OCI-LY3 (cell line): ENCODE measurements around the gene GALNT16.
A peak's percentile ranks its signal among the peaks of the same experiment; 100 is the strongest.

Experiments
- H2AFZ ChIP-seq: fragments of 200-600, 300-600 bp; shearing (Covaris generic); 2 replicates; pipeline ENCODE4 v1.6.0; 2014; ENCODE audit warnings: antibody characterized with exemption, low read depth, low read length
- H3K27ac ChIP-seq: fragments of 200-600, 300-600 bp; sonication (generic); 2 replicates; pipeline ENCODE4 v1.5.1; 2014; ENCODE audit warnings: mild to moderate bottlenecking, low read length, moderate library complexity, mixed read lengths
- H3K27me3 ChIP-seq: fragments of 200-600, 300-600 bp; sonication (generic); 2 replicates; pipeline ENCODE4 v1.6.1; 2014; ENCODE audit warnings: low read depth, low read length, mixed read lengths
- H3K36me3 ChIP-seq: fragments of 200-600, 300-600 bp; sonication (generic); replicated peaks from 2 replicates; pipeline ENCODE3; 2014; ENCODE audit warnings: low read depth, low read length, mixed read lengths
- H3K4me1 ChIP-seq: fragments of 300-600, 200-600 bp; sonication (generic); 2 replicates; pipeline ENCODE4 v1.6.1; 2014; ENCODE audit warnings: low read length, mixed read lengths
- H3K4me2 ChIP-seq: fragments of 200-600, 300-600 bp; sonication (generic); 2 replicates; pipeline ENCODE4 v1.6.1; 2014; ENCODE audit warnings: low read length, mixed read lengths
- H3K4me3 ChIP-seq: fragments of 300-600, 200-600 bp; sonication (generic); 2 replicates; pipeline ENCODE4 v1.5.1; 2014; ENCODE audit warnings: antibody characterized with exemption, mild to moderate bottlenecking, low read length, moderate library complexity
- H3K79me2 ChIP-seq: fragments of 300-600, 200-600 bp; shearing (Covaris generic); 2 replicates; pipeline ENCODE4 v1.6.1; 2014; ENCODE audit warnings: mild to moderate bottlenecking, low read length, mixed read lengths
- H3K9ac ChIP-seq: fragments of 300-600, 200-600 bp; shearing (Covaris generic); 2 replicates; pipeline ENCODE4 v1.6.0; 2014; ENCODE audit warnings: mild to moderate bottlenecking, low read length, moderate library complexity
- H3K9me3 ChIP-seq: fragments of 200-600, 300-600 bp; shearing (Covaris generic); 2 replicates; pipeline ENCODE4 v1.6.1; 2014; ENCODE audit warnings: low read length, mixed read lengths; ENCODE audit not compliant: insufficient read depth
- H4K20me1 ChIP-seq: fragments of 200-600, 300-600 bp; sonication (generic); 2 replicates; pipeline ENCODE4 v1.6.1; 2016; ENCODE audit warnings: low read length, mixed read lengths; ENCODE audit not compliant: insufficient read depth
- CTCF ChIP-seq: fragments of 200-600, 300-600 bp; sonication (generic); IDR thresholded peaks from 2 replicates; pipeline ENCODE4 v1.5.1; 2014; ENCODE audit warnings: antibody characterized with exemption, low read length, low read depth
- EZH2phosphoT487 ChIP-seq: fragments of 200-600 bp; shearing (Covaris generic); IDR thresholded peaks from 2 replicates; pipeline ENCODE4 v1.6.1; 2018; ENCODE audit warnings: antibody characterized with exemption, mixed run types, low read depth

Gene GALNT16

DNA sequence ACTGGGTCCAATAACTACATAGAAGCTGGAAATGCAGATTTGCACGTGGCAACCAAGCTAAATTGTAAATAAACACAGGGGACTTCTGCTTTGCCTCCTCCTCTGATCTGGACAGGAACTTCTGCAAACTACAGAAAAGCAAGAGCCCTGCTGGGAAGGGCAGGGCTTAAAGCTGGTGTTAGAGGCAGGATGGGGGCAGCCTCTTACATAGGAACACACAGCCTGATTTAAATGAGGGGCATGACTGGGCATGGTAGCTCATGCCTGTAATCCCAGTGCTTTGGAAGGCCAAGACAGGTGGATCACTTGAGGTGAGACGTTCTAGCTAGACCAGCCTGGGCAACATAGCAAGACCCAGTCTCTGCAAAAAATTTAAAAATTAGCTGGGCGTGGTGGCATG, 91.4 kb downstream of the GALNT16 start:
- no peaks in the 10 kb centered on the region for H3K36me3 ChIP-seq
- H2AFZ ChIP-seq: no peak overlapping the region
- H3K4me1 ChIP-seq: peaks cover 64% of the 10 kb centered on the region
- no peak for TF ChIP-seq CTCF
- TF ChIP-seq EZH2phosphoT487: no peak
- no peaks in the 10 kb centered on the region for H3K27me3 ChIP-seq
- no peaks in the 10 kb centered on the region for H3K9me3 ChIP-seq
- H3K79me2 ChIP-seq: peaks cover 3% of the 10 kb centered on the region; the same call in 1 of the 2 replicates
- H4K20me1 ChIP-seq: no peaks in the 10 kb centered on the region
- H3K4me3 ChIP-seq: no peak overlapping the region
- H3K4me2 ChIP-seq: peak overlapping the region; percentile 1; the same call in 1 of the 2 replicates
- H3K27ac ChIP-seq: no peak overlapping the region
- H3K9ac ChIP-seq: no peak overlapping the region

DNA sequence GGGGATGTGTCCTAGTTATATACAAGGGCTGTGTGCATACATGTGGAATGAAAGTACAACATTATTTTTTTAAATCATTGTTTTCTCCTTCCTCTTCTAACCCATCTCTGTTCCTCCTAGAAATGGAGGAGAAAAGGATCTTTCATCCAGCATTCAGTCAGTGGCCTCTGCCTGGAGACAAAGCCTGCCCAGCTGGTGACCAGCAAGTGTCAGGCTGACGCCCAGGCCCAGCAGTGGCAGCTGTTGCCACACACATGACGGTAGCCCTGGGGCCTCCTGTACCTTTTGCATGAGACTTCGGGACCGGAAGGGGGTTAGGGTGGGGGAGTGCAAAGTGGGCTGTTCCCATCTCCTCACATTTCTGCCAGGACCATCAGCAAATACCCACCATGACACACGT, 92.0 kb downstream of the GALNT16 start:
- Histone ChIP-seq H3K9ac (no peak overlapping the region), H3K27me3 (no peaks in the 10 kb centered on the region), H3K9me3 (no peaks in the 10 kb centered on the region), H3K4me1 (peaks cover 62% of the 10 kb centered on the region), H3K4me3 (no peak overlapping the region), H3K27ac (no peak overlapping the region), H4K20me1 (no peaks in the 10 kb centered on the region), H3K36me3 (no peaks in the 10 kb centered on the region), H3K79me2 (peaks cover 3% of the 10 kb centered on the region; the same call in 1 of the 2 replicates), H2AFZ (no peak overlapping the region), H3K4me2 (0 out of 2 replicates have a peak overlapping the region, but pooled peaks have one; percentile 1)
- no peak for TF ChIP-seq CTCF

DNA sequence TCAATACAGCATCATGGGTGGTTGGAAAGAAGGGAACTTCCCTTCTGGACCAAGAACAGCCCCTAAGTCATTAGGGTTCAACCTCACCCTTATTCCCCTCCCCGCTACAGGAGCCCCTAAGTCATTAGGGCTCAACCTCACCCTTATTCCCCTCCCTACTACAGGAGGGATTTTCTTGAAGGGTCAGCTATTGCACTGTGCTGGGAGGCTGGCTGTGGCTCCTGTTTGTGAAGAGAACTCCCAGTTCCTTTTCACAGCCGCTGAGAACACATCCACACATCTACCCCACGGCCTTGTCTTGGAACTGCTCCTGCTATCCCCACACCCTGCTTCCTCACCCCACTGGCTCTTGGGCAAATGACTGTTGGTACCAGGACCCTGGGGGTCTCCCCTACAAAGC, 93.2 kb downstream of the GALNT16 start:
- Histone ChIP-seq H3K4me1 (peaks cover 71% of the 10 kb centered on the region), H3K79me2 (peaks cover 3% of the 10 kb centered on the region; the same call in 1 of the 2 replicates), H3K27me3 (no peaks in the 10 kb centered on the region), H3K9me3 (no peaks in the 10 kb centered on the region), H3K36me3 (no peaks in the 10 kb centered on the region), H3K4me3 (peak overlapping the region; percentile 49), H3K27ac (peak overlapping the region; percentile 97), H4K20me1 (no peaks in the 10 kb centered on the region), H2AFZ (no peak overlapping the region; the same call in 1 of the 2 replicates), H3K4me2 (peak overlapping the region; percentile 89), H3K9ac (peak overlapping the region; percentile 87)
- TF ChIP-seq CTCF (no peak), EZH2phosphoT487 (no peak)

DNA sequence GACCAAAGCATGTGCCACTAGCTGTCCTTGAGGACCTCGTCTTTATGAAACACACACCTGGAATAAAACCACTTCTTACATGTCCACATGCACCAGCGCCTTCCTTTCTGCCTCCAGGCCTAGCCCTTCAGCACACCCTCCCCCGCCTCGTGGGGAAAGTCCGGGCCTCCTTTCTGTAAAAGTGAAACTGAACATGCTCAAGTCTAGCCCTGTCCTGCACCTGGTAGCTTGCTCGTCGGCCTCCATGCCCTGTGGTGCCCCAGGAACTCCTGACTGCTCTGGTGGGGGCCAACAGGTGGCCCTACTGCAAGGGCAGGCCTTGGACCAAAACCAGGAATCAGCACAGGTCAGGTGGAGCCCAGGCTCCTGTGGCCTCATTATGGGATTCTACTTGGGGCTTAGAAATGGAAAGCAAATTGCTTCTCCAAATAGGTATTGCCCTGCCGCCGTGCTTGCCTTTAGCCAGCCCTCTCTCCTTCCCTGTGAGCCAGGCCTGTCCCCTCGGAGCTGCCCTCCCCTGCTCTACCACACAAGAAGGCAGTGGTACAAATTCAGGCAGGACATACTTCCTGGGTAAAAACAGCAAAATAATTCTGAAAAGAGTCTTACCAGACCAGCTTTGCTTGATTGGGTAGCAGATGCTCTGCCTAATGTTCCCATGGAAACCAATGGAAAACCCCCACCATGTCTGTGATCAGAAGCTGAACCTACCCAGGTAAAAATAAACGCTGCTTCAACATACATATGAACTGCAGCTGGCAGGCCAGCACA, 94.6 kb downstream of the GALNT16 start:
- Histone ChIP-seq H3K36me3 (no peaks in the 10 kb centered on the region), H3K9ac (peak overlapping the region; percentile 87), H4K20me1 (no peaks in the 10 kb centered on the region), H3K4me3 (peak overlapping the region; percentile 70), H3K4me2 (peak overlapping the region; percentile 89), H3K9me3 (no peaks in the 10 kb centered on the region), H3K79me2 (peaks cover 3% of the 10 kb centered on the region; the same call in 1 of the 2 replicates), H2AFZ (no peak overlapping the region), H3K27ac (peak overlapping the region; percentile 97), H3K4me1 (peaks cover 85% of the 10 kb centered on the region), H3K27me3 (no peaks in the 10 kb centered on the region)
- TF ChIP-seq EZH2phosphoT487 (no peak), CTCF (no peak)
